Ascending aorta (tissue), 2 donors: ENCODE measurements around the gene NKAP. TPM values are rescaled to one million over a fixed set of nuclear protein-coding genes. Genes with fewer than 3 reads are reported as not detected.
A peak's percentile ranks its signal among the peaks of the same experiment; 100 is the strongest.
"Not testable (repeated sequence)": the region's sequence is repeated elsewhere in the genome, so short reads cannot be mapped to it uniquely, and the experiment has no call there.

Experiments
- DNase-seq, 2 donors: peaks; one replicate each; pipeline ENCODE4 v3.0.0-alpha.2; 2019; ENCODE audit warnings: low spot score in 2 of 2
- H3K27ac ChIP-seq, 2 donors: fragments of 200-600 bp; sonication (generic); one replicate each; pipeline ENCODE4 v1.5.1; 2016 to 2017; ENCODE audit warnings: mild to moderate bottlenecking in 1 of 2
- H3K27me3 ChIP-seq: fragments of 200-600 bp; sonication (generic); one replicate; pipeline ENCODE4 v1.5.1; 2017
- H3K36me3 ChIP-seq, 2 donors: fragments of 200-600 bp; sonication (generic); one replicate each; pipeline ENCODE4 v1.5.1; 2016
- H3K4me1 ChIP-seq, 2 donors: fragments of 200-600 bp; sonication (generic); one replicate each; pipeline ENCODE4 v1.5.1; 2016 to 2017; ENCODE audit warnings: mild to moderate bottlenecking in 1 of 2
- H3K4me3 ChIP-seq, 2 donors: fragments of 200-600 bp; sonication (generic); one replicate each; pipeline ENCODE4 v1.5.1; 2016 to 2017; ENCODE audit warnings: mild to moderate bottlenecking in 1 of 2
- H3K9me3 ChIP-seq, 2 donors: fragments of 200-600 bp; sonication (generic); one replicate each; pipeline ENCODE4 v1.5.1; 2016
- intact Hi-C: fragments of 100-400 bp; cut with DNase I; formaldehyde crosslinking; loops from one replicate; pipeline ENCODE4 v1.15.1; 2023
- total RNA-seq: library from RNA; depleted of rRNA; stranded (reverse); fragments of >200 nt; gene quantifications from one replicate; pipeline ENCODE4 v1.1.0, GENCODE V29; 2016
- TF ChIP-seq, protein P1 (sequence below), 3 experiments: fragments of 200-600 bp in 2 of 3; fragments of 450-650 bp in 1 of 3; sonication (generic) in 2 of 3; IDR thresholded peaks; one replicate each; pipeline ENCODE4 v1.5.1; 2016 to 2019; ENCODE audit warnings: antibody characterized with exemption in 3 of 3, mild to moderate bottlenecking in 1 of 3, moderate library complexity in 1 of 3

The NKAP gene
- total RNA-seq, 1 donor from 2014 or later: 1.2 TPM

- Histone ChIP-seq H3K9me3 (no peaks in the 10 kb centered on the region), H3K36me3 (no peaks in the 10 kb centered on the region), H3K27ac (no peak overlapping the region), H3K27me3 (no peaks in the 10 kb centered on the region), H3K4me1 (no peaks in the 10 kb centered on the region), H3K4me3 (no peak overlapping the region)
- intact Hi-C loops: no loop called here
- DNase-seq: no peak
- TF ChIP-seq, protein P1, sequence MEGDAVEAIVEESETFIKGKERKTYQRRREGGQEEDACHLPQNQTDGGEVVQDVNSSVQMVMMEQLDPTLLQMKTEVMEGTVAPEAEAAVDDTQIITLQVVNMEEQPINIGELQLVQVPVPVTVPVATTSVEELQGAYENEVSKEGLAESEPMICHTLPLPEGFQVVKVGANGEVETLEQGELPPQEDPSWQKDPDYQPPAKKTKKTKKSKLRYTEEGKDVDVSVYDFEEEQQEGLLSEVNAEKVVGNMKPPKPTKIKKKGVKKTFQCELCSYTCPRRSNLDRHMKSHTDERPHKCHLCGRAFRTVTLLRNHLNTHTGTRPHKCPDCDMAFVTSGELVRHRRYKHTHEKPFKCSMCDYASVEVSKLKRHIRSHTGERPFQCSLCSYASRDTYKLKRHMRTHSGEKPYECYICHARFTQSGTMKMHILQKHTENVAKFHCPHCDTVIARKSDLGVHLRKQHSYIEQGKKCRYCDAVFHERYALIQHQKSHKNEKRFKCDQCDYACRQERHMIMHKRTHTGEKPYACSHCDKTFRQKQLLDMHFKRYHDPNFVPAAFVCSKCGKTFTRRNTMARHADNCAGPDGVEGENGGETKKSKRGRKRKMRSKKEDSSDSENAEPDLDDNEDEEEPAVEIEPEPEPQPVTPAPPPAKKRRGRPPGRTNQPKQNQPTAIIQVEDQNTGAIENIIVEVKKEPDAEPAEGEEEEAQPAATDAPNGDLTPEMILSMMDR (IDR thresholded peaks at IDR 0.05): no peak
These were observed 41.1 kb upstream of the NKAP start for GRCh38 chrX:119984652-119985051.

- H3K9me3 ChIP-seq: no peaks in the 10 kb centered on the region
- no peak for DNase-seq
- H3K4me1 ChIP-seq: no peaks in the 10 kb centered on the region
- no peaks in the 10 kb centered on the region for H3K36me3 ChIP-seq
- intact Hi-C loops: no loop called here
- no peak overlapping the region for H3K27ac ChIP-seq
- H3K4me3 ChIP-seq: no peak overlapping the region
- TF ChIP-seq, protein P1 (IDR thresholded peaks at IDR 0.05): no peak
- no peaks in the 10 kb centered on the region for H3K27me3 ChIP-seq
These were observed 39.9 kb upstream of the NKAP start for GRCh38 chrX:119983494-119983893.

DNA sequence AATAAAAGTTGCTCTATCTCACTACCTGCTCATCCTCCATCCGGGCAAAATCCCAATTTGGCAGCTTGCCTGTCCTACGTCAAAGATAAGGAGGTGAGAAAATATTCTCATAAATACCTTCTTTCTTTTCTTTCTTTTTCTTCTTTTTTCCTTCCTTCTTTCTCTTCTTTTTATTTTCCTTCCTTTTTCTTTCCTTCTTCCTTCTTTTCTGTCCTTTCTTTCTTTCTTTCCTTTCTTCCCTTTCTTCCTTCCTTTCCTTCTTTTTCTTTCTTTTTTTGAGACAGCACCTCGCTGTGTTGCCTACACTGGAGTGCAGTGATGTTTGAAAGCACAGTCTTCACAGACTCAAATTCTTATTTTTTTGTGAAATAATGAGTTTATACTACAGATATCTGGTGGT, 38.6 kb upstream of the NKAP start:
- TF ChIP-seq, protein P1 (IDR thresholded peaks at IDR 0.05): no peak
- Histone ChIP-seq H3K27ac (no peak overlapping the region), H3K36me3 (no peaks in the 10 kb centered on the region), H3K9me3 (no peaks in the 10 kb centered on the region), H3K27me3 (no peaks in the 10 kb centered on the region), H3K4me3 (no peak overlapping the region), H3K4me1 (no peaks in the 10 kb centered on the region)
- intact Hi-C loops: no loop called here
- no peak for DNase-seq

DNA sequence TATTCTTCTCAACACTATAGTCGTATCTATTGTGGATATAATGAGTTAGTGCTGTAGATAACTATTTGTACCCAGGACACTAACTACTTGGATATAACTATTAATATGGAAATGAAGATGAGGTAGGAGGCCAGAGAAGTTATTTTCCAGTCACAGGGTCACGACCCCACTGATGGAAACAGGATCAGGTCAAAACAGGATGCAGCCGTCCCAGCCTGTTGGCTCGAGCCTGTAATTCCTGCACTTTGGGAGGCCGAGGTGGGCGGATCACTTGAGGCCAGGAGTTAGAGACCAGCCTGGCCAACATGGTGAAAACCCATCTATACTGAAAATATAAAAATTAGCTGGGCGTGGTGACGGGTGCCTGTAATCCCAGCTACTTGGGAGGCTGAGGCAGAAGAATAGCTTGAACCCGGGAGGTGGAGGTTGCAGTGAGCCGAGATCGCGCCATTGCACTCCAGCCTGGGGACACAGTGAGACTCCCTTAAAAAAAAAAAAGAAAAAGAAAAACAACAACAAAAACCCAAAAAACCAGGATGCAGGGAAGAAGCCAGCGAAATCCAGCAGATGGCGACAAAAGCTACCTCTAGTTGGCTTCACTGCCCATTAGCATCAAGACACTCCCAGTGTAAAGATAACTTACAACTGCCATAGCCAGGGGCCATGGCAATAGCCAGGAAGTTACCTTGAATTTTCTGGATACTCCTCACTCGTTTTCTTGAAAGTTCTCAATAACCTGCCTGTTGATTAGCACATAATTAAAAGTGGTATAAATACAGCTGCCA, 37.9 kb upstream of the NKAP start:
- intact Hi-C loops: no loop called here
- Histone ChIP-seq H3K36me3 (no peaks in the 10 kb centered on the region), H3K27me3 (no peaks in the 10 kb centered on the region), H3K4me1 (no peaks in the 10 kb centered on the region), H3K9me3 (no peaks in the 10 kb centered on the region), H3K27ac (no peak overlapping the region), H3K4me3 (no peak overlapping the region)
- TF ChIP-seq, protein P1 (IDR thresholded peaks at IDR 0.05): peak in 2 of 3 experiments; percentile 28 to 36
- DNase-seq: no peak

GRCh38 chrX:119977172-119977571, 33.6 kb upstream of the NKAP start:
- intact Hi-C loops, H3K4me1 ChIP-seq, DNase-seq, H3K4me3 ChIP-seq, H3K9me3 ChIP-seq, H3K27me3 ChIP-seq, H3K27ac ChIP-seq, H3K36me3 ChIP-seq: not testable (repeated sequence)

DNA sequence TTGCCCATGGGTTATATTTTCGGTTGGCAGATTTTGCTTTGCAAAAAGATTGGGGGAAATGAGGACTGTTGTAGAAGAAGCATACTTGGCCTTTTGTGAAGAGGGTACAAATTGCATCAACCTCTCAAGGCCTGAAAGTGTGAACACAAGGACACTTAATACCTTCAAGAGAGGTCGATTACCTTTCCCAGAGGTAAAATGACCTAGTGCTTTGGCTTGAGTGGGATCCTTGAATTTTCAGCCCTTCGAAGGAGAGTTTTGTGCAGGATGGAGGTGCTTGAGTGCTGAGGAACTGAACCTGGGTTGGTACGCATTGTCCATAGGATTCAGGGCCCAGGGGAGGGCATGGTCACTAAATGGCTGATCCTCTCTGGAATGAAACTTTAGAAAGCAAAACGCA, 27.6 kb upstream of the NKAP start:
- Histone ChIP-seq H3K4me1 (no peaks in the 10 kb centered on the region), H3K36me3 (no peaks in the 10 kb centered on the region), H3K4me3 (no peak overlapping the region), H3K9me3 (no peaks in the 10 kb centered on the region), H3K27ac (no peak overlapping the region), H3K27me3 (no peaks in the 10 kb centered on the region)
- TF ChIP-seq, protein P1 (IDR thresholded peaks at IDR 0.05): no peak
- no peak for DNase-seq
- intact Hi-C loops: no loop called here
